Progenitor cell of endocrine pancreas (in vitro differentiated cells): ENCODE results near the gene KBTBD2. TPM values are rescaled to one million over a fixed set of nuclear protein-coding genes. Genes with fewer than 3 reads are reported as not detected.
"Not testable (repeated sequence)": the region's sequence is repeated elsewhere in the genome, so short reads cannot be mapped to it uniquely, and the experiment has no call there.

Source experiments
- DNase-seq: peaks from one replicate; pipeline ENCODE4 v3.0.0; 2021; ENCODE audit warnings: low spot score; ENCODE audit not compliant: unreplicated experiment
- H3K27ac Mint-ChIP-seq: 2 replicates; pipeline ENCODE4 v1.8.0; 2021; ENCODE audit warnings: mild to moderate bottlenecking, moderate library complexity, mixed read lengths
- H3K27me3 Mint-ChIP-seq: 2 replicates; pipeline ENCODE4 v1.8.0; 2021; ENCODE audit warnings: mixed read lengths
- H3K36me3 Mint-ChIP-seq: 2 replicates; pipeline ENCODE4 v1.8.0; 2022; ENCODE audit warnings: mixed read lengths; ENCODE audit not compliant: insufficient read depth
- H3K4me1 Mint-ChIP-seq: 2 replicates; pipeline ENCODE4 v1.8.0; 2021; ENCODE audit warnings: low read depth, mixed read lengths
- H3K4me3 Mint-ChIP-seq: 2 replicates; pipeline ENCODE4 v1.8.0; 2021; ENCODE audit warnings: low read depth, mild to moderate bottlenecking, moderate library complexity, mixed read lengths
- H3K9me3 Mint-ChIP-seq: 2 replicates; pipeline ENCODE4 v1.8.0; 2021; ENCODE audit warnings: low read depth, mixed read lengths
- total RNA-seq: library from RNA; stranded (reverse); gene quantifications from 2 replicates; pipeline ENCODE4 v1.2.1, GENCODE V29; 2021
- TF ChIP-seq, protein P1 (sequence below): fragments of 200-600 bp; sonication (generic); IDR thresholded peaks from one replicate; pipeline ENCODE4 v1.5.0; 2021; ENCODE audit warnings: antibody characterized with exemption, mild to moderate bottlenecking; ENCODE audit not compliant: unreplicated experiment

The KBTBD2 gene
- total RNA-seq, 1 donor from 2014 or later, result 48.1 TPM

DNA sequence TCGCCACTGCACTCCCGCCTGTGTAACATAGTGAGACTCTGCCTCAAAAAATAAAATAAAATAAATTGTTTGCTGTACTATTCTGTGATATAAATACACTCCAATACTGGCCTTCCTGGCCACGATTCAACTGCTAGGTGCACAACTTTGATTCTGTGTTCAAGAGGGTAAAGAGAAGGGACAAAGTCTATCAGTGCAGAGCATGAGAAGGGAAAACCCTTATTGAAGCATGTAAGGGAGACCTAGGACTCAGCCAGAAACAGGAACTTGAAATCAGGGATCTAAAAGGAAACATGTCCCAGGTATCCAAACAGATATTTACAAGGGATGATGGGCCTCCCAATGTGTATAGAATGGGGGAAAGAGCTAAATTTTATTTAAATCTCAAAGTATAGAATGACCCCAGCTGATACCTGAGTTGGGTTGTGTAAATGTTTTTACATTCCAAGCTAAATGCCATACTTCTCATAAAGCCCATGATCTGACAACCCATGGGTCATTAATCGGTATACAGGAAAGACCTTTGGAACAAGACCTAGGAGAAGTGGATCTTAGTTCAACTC, 9.0 kb upstream of the KBTBD2 start:
- Mint-ChIP-seq H3K4me3 (no peak overlapping the region), H3K4me1 (peaks cover 8% of the 10 kb centered on the region), H3K9me3 (no peaks in the 10 kb centered on the region), H3K36me3 (no peaks in the 10 kb centered on the region), H3K27me3 (no peaks in the 10 kb centered on the region), H3K27ac (peak overlapping the region; percentile 85)
- no peak for DNase-seq
- TF ChIP-seq, protein P1, sequence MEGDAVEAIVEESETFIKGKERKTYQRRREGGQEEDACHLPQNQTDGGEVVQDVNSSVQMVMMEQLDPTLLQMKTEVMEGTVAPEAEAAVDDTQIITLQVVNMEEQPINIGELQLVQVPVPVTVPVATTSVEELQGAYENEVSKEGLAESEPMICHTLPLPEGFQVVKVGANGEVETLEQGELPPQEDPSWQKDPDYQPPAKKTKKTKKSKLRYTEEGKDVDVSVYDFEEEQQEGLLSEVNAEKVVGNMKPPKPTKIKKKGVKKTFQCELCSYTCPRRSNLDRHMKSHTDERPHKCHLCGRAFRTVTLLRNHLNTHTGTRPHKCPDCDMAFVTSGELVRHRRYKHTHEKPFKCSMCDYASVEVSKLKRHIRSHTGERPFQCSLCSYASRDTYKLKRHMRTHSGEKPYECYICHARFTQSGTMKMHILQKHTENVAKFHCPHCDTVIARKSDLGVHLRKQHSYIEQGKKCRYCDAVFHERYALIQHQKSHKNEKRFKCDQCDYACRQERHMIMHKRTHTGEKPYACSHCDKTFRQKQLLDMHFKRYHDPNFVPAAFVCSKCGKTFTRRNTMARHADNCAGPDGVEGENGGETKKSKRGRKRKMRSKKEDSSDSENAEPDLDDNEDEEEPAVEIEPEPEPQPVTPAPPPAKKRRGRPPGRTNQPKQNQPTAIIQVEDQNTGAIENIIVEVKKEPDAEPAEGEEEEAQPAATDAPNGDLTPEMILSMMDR, result no peak

DNA sequence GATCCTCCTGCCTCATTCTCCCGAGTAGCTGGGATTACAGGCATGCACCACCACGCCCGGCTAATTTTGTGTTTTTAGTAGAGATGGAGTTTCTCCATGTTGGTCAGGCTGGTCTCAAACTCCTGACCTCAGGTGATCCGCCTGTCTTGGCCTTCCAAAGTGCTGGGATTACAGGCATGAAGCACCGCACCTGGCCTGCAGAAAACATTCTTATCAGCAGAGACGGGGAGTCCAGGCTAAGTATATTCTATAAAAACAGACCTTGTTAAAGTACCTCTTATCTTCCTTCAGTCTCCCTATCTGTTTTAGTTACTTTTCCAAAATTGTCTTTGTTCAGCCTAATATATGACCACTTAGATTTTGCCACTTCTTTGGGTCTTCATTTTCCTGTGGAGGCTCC, 5.8 kb upstream of the KBTBD2 start:
- H3K27me3 Mint-ChIP-seq, H3K9me3 Mint-ChIP-seq, H3K27ac Mint-ChIP-seq, H3K36me3 Mint-ChIP-seq, H3K4me3 Mint-ChIP-seq, DNase-seq: not testable (repeated sequence)
- H3K4me1 Mint-ChIP-seq, result peaks cover 28% of the 10 kb centered on the region

DNA sequence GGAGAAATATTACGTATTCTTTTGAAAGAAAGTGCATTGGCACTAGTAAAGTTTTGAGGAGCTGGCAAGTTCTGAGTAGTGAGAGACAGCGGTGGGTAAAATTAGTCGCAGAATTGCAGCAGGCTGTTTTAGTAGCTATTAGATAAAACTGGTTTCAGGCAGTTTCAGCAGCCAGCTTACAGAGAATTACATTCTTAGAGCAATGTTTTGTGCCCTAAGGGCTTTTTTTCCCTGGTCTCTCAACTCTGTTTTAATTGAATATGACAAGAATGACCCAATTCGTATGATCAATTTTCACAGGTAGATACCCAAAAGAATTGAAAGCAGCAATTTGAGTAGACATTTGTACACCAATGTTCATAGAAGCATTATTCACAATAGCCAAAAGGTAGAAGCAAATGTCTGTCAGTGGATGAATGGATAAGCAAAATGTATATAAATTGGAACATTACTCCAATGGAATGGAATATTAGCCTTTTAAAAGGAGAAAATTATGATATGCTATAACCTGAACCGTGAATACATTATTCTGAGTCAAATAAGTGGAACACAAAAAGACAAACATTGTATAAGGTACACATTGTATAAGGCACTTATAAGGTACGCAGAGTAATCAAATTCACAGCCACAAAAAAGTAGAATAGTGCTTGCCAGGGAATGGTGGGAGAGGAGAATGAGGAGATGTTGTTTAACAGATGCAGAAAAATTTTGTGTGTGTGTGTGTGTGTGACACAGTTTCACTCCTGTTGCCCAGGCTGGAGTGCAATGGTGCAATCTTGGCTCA, 5.2 kb upstream of the KBTBD2 start:
- TF ChIP-seq, protein P1, result no peak
- no peaks in the 10 kb centered on the region for H3K36me3 Mint-ChIP-seq
- H3K27ac Mint-ChIP-seq, result no peak overlapping the region
- no peaks in the 10 kb centered on the region for H3K27me3 Mint-ChIP-seq
- H3K9me3 Mint-ChIP-seq, result no peaks in the 10 kb centered on the region
- no peak overlapping the region for H3K4me3 Mint-ChIP-seq
- no peak for DNase-seq
- peaks cover 32% of the 10 kb centered on the region for H3K4me1 Mint-ChIP-seq

DNA sequence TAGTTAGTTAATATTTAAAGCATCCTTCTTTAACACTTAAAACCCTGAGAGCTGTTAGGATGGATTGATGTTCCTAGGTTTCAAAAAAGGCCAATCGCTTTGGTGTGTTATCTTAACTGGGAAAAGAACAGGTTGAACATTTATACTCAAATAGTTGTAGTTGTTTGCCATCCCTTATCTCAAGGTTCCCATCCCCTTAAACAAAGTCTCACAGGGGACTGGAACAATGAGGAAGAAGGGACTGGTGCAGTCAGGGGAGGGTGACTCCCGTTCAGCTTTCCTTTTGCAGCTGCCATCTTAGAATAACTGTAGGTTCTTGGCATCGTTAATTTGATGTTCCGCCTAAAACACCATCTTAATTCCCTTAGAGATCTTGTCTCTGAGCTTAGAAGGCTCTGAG, 2.6 kb upstream of the KBTBD2 start:
- peak overlapping the region; percentile 85 for H3K4me3 Mint-ChIP-seq
- peaks cover 39% of the 10 kb centered on the region for H3K4me1 Mint-ChIP-seq
- no peak for DNase-seq
- no peaks in the 10 kb centered on the region for H3K36me3 Mint-ChIP-seq
- TF ChIP-seq, protein P1, result no peak
- H3K27me3 Mint-ChIP-seq, result no peaks in the 10 kb centered on the region
- H3K9me3 Mint-ChIP-seq, result no peaks in the 10 kb centered on the region
- H3K27ac Mint-ChIP-seq, result peak overlapping the region; percentile 99

DNA sequence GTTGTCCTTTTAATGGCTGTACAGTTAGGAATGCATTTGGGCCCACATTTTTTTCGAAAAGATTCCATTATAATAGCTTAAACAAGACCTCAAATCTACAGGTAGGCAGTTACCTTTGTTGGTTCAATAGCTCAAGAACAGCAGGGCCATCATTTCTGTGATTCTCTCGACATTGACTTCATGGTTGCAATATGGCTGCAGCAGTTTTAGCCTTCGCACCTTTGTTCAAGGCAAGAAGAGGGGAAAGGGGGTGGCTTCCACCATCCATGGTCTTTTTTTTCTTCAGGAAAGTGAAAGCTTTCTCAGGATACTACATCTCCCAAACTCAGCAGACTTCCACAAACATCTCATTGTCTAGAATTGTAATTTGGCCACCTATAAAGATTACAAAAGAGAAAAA, 2.2 kb upstream of the KBTBD2 start:
- Mint-ChIP-seq H3K4me3 (peak overlapping the region; percentile 85), H3K27me3 (no peaks in the 10 kb centered on the region), H3K4me1 (peaks cover 42% of the 10 kb centered on the region), H3K36me3 (no peaks in the 10 kb centered on the region), H3K27ac (peak overlapping the region; percentile 99), H3K9me3 (no peaks in the 10 kb centered on the region)
- TF ChIP-seq, protein P1, result no peak
- DNase-seq, result no peak

DNA sequence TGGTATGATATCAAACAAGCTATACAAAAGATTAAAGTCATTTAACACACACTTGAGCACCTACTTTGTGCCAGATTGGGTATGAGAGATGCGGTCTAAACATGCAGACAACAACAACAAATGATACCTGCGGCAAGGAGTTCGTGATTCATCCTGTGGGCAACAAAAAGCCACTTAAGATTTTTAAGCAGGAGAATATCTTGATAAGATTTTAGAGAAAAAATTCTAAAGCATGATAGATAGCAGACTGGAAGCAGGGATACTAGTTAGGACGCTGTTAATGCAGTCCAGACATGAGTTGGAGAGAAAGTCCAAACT, 1.6 kb upstream of the KBTBD2 start:
- no peak for DNase-seq
- H3K4me3 Mint-ChIP-seq, result peak overlapping the region; percentile 85
- peaks cover 47% of the 10 kb centered on the region for H3K4me1 Mint-ChIP-seq
- no peaks in the 10 kb centered on the region for H3K9me3 Mint-ChIP-seq
- TF ChIP-seq, protein P1, result no peak
- no peaks in the 10 kb centered on the region for H3K27me3 Mint-ChIP-seq
- H3K36me3 Mint-ChIP-seq, result no peaks in the 10 kb centered on the region
- H3K27ac Mint-ChIP-seq, result peak overlapping the region; percentile 99
